Mucosa of stomach (tissue), 1 donor: ENCODE data around the gene ATP9B.

Experiments
- H3K27me3 ChIP-seq: one replicate; pipeline ENCODE4 v1.7.0; 2013; ENCODE audit warnings: mild to moderate bottlenecking, low read length; ENCODE audit not compliant: control insufficient read depth, insufficient read depth
- H3K36me3 ChIP-seq: one replicate; pipeline ENCODE4 v1.7.0; 2013; ENCODE audit warnings: low read length; ENCODE audit not compliant: control insufficient read depth, insufficient read depth
- H3K4me1 ChIP-seq: one replicate; pipeline ENCODE4 v1.7.0; 2013; ENCODE audit warnings: mild to moderate bottlenecking, low read length; ENCODE audit not compliant: control insufficient read depth, insufficient read depth
- H3K4me3 ChIP-seq: one replicate; pipeline ENCODE4 v1.7.0; 2013; ENCODE audit warnings: low read length
- H3K9ac ChIP-seq: one replicate; pipeline ENCODE4 v1.7.0; 2013; ENCODE audit warnings: mild to moderate bottlenecking, low read length, moderate library complexity
- H3K9me3 ChIP-seq: one replicate; pipeline ENCODE4 v1.7.0; 2013; ENCODE audit warnings: mild to moderate bottlenecking, low read length, moderate library complexity; ENCODE audit not compliant: control insufficient read depth
- donor health status: Pancreatic carcinoma.

ATP9B gene

GRCh38 chr18:79068937-79069716, at the start of gene ATP9B:
Gene ATP9B (plus strand): TSS chr18:79069394. CDS start chr18:79069411, 17 bp downstream.
- H3K27me3 ChIP-seq: no peaks in the 10 kb centered on the region
- H3K4me3 ChIP-seq: peak within 1 kb of the TSS; percentile 79
- peaks cover 6% of the 10 kb centered on the region for H3K4me1 ChIP-seq
- no peaks in the 10 kb centered on the region for H3K36me3 ChIP-seq
- no peaks in the 10 kb centered on the region for H3K9me3 ChIP-seq
- peak within 1 kb of the TSS; percentile 74 for H3K9ac ChIP-seq

GRCh38 chr18:79019881-79020280, 49.3 kb upstream of the ATP9B start:
- Histone ChIP-seq H3K9ac (no peak overlapping the region), H3K9me3 (no peaks in the 10 kb centered on the region), H3K27me3 (peaks cover 6% of the 10 kb centered on the region), H3K36me3 (no peaks in the 10 kb centered on the region), H3K4me3 (no peak overlapping the region), H3K4me1 (no peaks in the 10 kb centered on the region)

- H3K4me1 ChIP-seq: no peaks in the 10 kb centered on the region
- H3K9me3 ChIP-seq: no peaks in the 10 kb centered on the region
- H3K27me3 ChIP-seq: peaks cover 6% of the 10 kb centered on the region
- H3K4me3 ChIP-seq: no peak overlapping the region
- no peak overlapping the region for H3K9ac ChIP-seq
- H3K36me3 ChIP-seq: no peaks in the 10 kb centered on the region
Measured at GRCh38 chr18:79022603-79023002, 46.6 kb upstream of the ATP9B start.

DNA sequence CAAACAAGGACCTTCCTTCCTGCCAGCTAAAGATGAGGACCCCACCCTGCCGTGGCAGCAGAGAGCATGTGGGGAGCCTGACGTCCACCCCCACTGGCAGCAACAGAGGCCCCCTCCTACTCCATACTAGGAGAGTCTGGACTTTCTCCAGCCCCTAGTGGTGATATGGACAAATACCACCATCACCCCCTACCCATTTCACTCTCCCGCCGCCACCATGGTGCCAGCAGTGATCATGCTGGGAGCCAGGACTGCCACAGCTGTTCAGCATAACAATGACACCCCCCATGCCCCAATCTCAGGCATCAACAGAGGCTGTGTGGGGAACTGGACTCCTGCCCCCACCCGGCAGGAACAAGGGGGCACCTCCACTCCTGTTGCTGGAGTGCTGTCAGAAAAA, 42.7 kb upstream of the ATP9B start:
- Histone ChIP-seq H3K36me3 (no peaks in the 10 kb centered on the region), H3K4me1 (no peaks in the 10 kb centered on the region), H3K27me3 (no peaks in the 10 kb centered on the region), H3K9ac (no peak overlapping the region), H3K4me3 (no peak overlapping the region), H3K9me3 (no peaks in the 10 kb centered on the region)

DNA sequence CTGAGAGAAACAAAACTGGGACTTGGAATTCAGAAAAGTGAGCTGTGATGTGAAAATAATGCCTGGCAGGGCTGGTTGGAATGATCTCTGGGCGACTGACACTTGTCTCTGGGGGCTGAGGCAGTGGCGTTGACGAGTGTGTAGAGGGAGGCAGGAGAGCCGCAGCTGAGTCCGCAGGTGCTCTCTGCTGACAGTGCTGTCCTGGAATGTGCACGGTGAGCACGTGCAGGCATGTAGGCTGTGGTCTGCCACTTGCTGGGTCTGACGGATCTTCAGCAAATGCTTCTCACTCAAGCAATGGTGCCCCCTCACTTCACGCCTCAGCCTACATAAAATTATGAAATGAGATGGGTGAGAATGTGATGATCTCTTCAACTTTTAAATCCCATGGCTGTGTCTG, 38.5 kb upstream of the ATP9B start:
- no peaks in the 10 kb centered on the region for H3K36me3 ChIP-seq
- no peak overlapping the region for H3K4me3 ChIP-seq
- no peak overlapping the region for H3K9ac ChIP-seq
- H3K4me1 ChIP-seq: no peaks in the 10 kb centered on the region
- H3K27me3 ChIP-seq: no peaks in the 10 kb centered on the region
- H3K9me3 ChIP-seq: no peaks in the 10 kb centered on the region

DNA sequence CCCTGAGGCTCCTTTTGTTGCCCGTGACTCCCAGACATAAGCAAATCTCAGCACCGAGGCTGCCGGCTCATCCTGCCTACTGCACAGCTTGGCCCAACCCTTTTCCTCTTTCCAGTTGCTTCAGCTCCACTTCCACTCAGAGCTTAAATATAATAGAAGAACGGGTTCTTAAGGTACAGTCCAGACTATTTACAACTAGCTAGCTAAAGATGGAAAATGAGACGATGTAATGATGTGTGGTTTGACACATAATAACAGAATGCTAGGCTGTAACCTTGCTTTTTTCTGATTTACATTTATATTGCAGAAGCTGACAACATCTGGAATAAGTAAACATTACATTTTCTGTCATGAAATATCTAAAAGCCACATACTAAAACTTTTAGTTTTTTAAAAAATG, 26.9 kb upstream of the ATP9B start:
- no peak overlapping the region for H3K4me3 ChIP-seq
- H3K36me3 ChIP-seq: no peaks in the 10 kb centered on the region
- H3K4me1 ChIP-seq: no peaks in the 10 kb centered on the region
- no peaks in the 10 kb centered on the region for H3K27me3 ChIP-seq
- H3K9me3 ChIP-seq: no peaks in the 10 kb centered on the region
- no peak overlapping the region for H3K9ac ChIP-seq

GRCh38 chr18:79043288-79043687, 25.9 kb upstream of the ATP9B start:
- H3K4me3 ChIP-seq: no peak overlapping the region
- H3K9ac ChIP-seq: no peak overlapping the region
- no peaks in the 10 kb centered on the region for H3K36me3 ChIP-seq
- H3K27me3 ChIP-seq: no peaks in the 10 kb centered on the region
- H3K4me1 ChIP-seq: no peaks in the 10 kb centered on the region
- H3K9me3 ChIP-seq: no peaks in the 10 kb centered on the region

DNA sequence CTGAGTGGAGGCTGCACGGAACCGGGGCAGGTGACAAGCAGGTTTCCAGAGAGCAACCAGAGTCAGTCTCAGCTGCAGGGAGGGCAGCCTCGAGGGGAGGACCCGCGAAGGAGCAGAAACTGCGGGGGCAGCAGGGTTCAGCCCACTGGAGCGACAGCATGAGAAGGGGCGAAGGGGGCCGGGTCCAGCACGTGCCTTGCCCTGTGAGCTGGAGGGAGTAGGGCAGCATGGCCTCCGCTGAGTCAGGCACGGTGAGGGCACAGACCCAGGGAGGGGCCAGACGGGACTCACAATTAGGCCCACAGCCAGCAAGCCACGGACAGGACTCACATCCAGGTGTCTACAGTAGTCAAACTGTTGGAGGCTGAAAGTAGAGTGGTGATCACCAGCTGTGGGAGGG, 22.7 kb upstream of the ATP9B start:
- H3K27me3 ChIP-seq: no peaks in the 10 kb centered on the region
- no peak overlapping the region for H3K4me3 ChIP-seq
- no peaks in the 10 kb centered on the region for H3K4me1 ChIP-seq
- H3K9ac ChIP-seq: no peak overlapping the region
- H3K9me3 ChIP-seq: no peaks in the 10 kb centered on the region
- no peaks in the 10 kb centered on the region for H3K36me3 ChIP-seq

DNA sequence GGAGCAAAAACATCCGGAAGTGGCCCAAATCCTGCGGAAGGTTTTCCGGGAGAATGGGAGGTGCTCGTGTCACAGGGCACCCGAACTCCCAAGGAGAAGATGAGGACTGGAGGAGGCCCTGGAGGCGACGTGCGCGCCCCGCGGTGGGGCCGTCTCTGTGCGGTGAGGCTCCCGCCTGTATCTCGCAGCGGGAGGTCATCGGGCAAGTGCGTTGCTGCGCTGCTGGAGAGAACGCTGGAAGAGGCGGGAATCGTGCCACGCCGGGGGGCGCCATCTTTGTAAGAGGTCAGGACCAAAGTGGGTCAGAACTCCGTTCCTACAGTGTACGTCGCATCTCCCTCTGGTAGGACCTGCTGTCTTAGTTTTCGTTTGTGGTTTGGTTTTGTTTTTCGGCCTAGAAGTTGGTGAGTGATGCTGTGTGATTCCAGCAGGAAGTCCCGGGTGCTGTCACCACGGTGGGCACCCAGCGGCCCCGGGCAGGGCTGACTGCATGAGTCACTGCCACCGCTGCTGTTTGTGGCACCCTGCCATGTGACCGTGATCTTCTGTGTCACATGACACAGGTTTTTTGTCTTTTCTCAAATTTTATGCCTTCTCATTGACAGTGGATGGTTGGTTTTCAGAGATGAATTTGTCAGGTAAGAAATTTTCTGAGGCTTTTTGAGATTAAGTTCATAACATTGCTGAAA, 21.5 kb upstream of the ATP9B start:
- no peaks in the 10 kb centered on the region for H3K9me3 ChIP-seq
- no peaks in the 10 kb centered on the region for H3K27me3 ChIP-seq
- H3K36me3 ChIP-seq: no peaks in the 10 kb centered on the region
- no peaks in the 10 kb centered on the region for H3K4me1 ChIP-seq
- H3K9ac ChIP-seq: no peak overlapping the region
- H3K4me3 ChIP-seq: no peak overlapping the region

DNA sequence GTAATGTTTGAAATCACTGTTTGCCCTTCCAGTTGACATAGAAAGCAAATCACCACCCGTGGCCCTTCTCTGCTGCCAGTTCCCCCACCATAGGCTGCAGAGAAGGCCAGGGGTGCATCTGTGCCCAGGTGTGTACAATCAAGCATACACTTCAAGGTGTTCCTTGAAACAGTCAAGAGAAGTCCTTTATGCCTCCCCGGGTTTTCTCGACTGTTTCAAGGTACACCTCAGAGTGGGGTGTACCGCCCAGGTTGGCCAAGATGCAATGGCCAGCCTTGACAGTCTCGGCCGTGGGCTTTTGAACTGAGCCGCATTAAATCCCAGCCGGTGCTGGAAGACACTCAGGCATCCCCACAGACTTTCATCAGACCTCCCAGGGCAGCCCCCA, 21.0 kb upstream of the ATP9B start:
- Histone ChIP-seq H3K9ac (no peak overlapping the region), H3K27me3 (no peaks in the 10 kb centered on the region), H3K4me1 (no peaks in the 10 kb centered on the region), H3K36me3 (no peaks in the 10 kb centered on the region), H3K9me3 (no peaks in the 10 kb centered on the region), H3K4me3 (no peak overlapping the region)

DNA sequence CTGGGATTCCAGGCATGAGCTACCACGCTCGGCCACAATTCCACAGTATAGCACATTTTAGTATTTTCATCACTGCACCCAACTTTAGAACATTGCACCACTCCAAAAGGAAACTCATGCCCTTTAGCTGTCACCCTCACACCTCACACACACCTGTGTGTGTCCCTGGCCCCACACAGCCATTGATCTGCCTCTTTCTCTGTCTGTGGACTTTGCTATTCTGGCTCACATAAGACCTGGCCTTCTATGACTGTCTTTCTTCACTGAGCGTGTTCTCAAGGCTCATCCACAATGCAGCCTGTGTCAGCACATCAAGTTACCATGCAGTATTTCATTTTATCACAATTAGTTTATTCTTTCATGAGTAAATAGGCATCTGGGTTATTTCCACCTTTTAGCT, 19.7 kb upstream of the ATP9B start:
- Histone ChIP-seq H3K9ac (no peak overlapping the region), H3K9me3 (no peaks in the 10 kb centered on the region), H3K36me3 (no peaks in the 10 kb centered on the region), H3K27me3 (no peaks in the 10 kb centered on the region), H3K4me1 (no peaks in the 10 kb centered on the region), H3K4me3 (no peak overlapping the region)

DNA sequence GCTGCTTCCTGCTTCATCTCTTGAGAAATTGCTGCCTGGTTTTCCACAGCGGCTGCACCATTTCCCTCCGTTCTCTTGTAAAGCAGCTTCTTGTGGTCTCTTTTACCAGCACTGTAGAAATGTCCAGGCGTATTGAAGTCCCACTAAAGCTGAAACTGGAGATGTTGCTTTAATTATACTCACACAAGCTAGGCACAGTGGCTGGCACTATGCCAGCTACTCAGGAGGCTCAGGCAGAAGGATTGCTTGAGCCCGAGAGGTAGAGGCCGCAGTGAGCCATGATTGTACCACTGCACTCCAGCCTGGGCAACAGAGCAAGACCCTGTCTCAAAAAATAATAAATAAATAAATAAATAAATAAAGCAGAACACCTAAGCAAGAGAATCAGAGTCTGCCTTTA, 19.2 kb upstream of the ATP9B start:
- H3K27me3 ChIP-seq: no peaks in the 10 kb centered on the region
- no peaks in the 10 kb centered on the region for H3K9me3 ChIP-seq
- no peak overlapping the region for H3K9ac ChIP-seq
- H3K4me1 ChIP-seq: no peaks in the 10 kb centered on the region
- no peak overlapping the region for H3K4me3 ChIP-seq
- H3K36me3 ChIP-seq: no peaks in the 10 kb centered on the region
